HG03571 (cell line): Measurements from ENCODE around the gene UBL7.

Source experiments
- ATAC-seq: cut with Tn5 transposase; IDR thresholded peaks from one replicate; pipeline ENCODE4 v1.9.1; 2021; ENCODE audit not compliant: unreplicated experiment

UBL7 gene

DNA sequence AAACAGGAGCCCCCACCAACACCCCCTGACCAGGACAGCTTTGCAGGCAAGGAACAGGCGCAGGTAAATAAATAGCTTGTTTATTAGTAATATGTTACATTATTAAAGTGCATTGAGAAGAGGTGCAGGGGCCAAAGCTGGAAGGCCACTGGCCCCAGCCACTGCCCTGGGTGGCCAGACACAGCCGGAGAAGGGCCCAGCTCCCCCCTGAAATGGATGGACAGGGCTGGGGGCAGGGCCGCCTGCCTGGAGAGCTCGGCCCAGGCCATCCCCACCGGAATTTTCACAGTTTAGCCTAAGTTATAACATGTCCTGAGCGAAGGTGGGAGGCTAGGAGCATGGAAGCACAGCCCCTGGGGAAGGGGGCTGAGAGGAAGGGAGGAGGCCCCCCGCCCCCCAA lies 51.7 kb downstream of the UBL7 start:
- no peak for ATAC-seq

DNA sequence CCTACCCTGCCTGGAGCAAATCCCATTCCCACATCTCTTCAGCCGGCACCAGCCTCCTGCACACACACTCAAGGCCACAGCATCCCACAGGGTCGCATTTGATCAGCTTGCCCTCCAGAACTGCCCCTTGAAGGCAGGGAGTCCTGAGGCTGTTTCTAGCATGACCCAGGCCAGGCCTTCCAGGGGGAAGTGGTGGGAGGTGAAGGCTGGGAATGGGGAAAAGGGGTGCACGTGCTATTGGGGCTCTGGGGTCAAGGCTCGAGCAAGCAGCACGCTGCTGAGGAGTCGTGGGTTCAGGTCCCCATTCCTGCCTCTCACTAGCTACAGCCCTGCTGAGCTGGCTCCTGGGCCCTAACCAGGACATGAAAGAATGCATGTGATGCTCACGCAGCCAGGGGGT lies 52.1 kb downstream of the UBL7 start:
- ATAC-seq, result no peak

DNA sequence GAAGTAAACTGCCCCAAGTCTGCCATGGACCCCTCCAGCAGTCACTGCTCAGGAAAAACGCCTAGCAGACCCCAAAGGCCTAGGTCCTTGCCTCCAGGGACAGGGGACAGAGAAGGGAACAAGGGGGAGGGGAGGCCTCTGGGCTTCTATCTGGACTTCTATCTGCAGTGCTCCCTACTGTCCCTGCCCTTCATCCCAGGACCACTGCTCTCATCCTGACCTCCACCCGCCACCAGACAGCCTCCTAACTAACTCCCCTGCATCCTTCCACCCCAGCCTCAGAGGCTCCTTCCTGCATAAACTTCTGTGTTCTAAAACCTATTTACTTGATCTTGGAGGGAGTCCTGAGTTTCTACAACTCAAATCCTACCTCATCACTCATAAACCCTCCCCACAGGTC lies 52.6 kb downstream of the UBL7 start:
- ATAC-seq, result no peak

DNA sequence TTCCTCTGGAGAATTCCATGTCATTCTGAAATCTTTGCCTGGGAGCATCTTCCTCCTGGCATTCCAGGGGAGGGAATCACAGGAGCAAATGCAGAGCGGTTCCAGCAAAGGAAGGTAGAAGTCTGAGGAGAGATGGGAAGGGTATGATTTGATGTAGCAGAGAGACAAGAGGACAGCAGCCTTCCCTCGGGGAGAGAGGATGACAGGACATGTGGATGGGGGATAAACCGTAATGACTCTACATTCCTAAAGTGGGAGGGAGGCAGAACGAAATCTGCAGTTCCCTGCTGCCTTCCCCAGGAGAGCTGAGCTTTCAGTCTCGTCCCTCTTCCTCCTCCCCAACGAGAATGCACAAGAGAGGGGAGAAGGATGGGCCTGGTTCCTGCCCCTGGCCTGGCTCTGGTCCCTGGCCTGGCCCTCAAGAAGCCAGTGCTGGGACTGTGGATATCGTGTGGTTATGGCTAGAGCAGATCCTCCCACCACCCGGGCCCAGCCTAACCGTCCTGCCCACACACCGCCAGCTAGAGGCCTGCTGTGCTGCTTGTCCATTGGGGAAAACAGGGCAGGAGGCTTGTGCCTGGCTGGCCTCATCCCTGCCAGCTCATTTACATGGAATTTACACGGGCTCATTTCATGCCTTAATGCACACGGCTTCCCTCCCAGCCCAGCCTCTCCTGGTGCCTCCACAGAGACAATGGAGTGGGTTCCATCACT lies 53.8 kb downstream of the UBL7 start:
- ATAC-seq, result no peak

DNA sequence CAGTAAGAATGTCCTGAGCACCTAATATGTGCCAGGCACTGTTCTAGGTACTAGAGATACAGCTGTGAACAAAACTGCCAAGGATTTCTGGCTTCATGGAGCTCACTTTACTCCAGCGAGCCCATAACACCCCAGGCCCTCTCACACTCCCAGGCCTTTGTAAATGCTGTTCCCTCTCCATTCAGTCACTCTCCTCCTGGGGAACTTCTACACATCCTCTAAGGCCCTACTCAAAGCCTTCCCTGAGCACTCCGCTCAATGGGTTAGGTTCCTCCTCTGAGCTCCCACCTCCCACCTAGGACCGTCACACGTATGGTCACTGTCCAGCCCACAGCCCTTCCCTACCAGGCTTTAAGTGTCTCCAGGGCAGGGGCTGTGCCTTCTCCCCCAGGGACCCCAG lies 54.4 kb downstream of the UBL7 start:
- no peak for ATAC-seq

DNA sequence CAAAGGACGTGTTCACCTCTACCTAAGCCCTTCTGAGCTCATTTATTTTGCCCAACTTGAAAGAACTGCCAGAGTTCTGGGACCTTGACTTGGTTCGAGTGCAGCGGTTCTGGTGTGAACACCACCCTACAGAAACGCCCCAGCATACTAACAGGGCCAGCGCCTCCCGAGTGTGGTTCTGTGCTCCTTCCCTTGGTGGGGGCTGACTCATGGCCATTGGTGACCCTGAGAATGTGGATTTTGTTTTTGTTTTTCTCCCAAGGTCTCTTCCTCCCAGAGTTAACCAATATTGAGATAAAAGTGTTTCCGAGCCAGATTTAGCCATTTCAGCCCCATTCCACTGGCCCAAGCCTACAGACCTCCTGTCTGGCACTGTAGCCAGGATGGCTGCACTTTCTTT lies 55.1 kb downstream of the UBL7 start:
- no peak for ATAC-seq

DNA sequence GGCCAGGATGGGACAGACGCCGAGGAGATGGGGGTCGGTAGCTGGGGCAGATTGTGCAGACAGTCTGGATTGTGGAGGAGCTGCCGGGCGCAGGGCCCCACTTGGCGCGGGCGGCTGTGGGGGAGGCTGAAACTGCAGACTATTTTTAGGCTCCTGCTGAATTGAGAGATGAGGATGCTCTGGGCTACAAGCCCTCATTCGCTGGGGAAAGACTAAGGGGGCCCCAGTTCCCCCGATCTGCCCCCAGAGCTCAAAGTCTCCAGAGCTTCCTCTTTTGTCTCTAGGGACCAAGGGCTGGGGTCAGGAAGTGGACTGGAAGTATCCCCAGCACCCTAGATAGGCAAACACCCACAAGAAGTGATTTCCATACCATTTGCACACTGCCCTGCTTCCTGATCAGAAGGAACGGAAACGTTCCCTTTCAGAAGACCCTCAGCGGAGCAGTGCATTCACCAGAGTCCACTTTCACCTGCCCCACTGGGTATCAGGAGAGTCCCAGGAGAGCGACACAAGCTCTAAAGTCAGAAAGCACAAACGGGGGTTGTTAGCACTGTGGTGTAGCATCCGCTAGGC lies 56.9 kb downstream of the UBL7 start:
- ATAC-seq, result peak; percentile 27

DNA sequence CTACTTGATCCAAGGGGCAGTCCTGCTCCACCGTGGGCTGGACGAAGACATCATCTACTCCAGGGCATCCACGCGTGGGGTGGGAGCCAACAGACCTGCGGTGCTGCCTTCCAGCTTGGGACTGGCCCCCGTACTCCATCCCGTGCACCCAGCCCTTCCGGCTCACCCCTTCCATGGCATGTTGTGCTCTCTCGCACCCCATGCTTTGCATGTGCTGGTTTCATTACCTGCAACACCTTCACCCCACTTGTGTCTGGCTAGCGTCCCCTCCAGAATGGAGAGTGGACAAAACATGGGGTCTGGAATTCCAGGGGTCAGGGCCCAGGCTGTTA lies 57.4 kb downstream of the UBL7 start:
- ATAC-seq, result no peak

DNA sequence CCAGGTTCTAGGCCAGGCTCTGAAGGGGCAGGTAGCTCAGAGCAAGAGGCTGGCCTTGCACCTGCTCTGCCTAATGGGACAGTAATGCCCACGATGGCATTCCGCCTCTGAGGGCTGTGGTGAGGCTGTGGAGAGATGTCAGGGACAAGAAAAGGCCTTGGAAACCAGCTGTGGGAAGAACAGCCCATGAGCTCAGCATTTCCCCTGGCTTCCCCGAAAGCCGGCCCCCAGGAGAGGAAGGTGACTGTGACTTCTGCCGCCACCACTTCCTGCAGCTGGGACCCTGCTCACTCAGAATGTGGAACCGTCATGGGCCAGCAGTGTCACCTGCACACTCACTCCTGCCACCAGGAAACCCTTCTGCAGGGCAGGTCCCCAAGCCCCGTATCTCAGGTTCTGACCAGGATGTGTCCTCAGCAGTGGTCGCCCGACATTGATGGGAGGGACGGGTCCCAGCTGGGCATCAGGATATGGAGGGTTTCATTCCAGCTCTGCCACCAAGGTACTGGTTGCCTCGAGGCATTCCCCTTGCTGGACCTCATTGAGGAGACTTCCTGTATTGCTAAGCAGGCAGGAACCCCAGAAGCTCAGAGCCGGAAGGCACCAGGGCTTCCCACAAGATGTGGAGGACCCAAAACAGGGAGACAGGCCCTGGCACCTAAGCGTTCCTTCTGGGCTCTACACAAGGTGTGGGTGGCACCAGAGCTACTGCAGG lies 57.9 kb downstream of the UBL7 start:
- peak; percentile 27 for ATAC-seq

DNA sequence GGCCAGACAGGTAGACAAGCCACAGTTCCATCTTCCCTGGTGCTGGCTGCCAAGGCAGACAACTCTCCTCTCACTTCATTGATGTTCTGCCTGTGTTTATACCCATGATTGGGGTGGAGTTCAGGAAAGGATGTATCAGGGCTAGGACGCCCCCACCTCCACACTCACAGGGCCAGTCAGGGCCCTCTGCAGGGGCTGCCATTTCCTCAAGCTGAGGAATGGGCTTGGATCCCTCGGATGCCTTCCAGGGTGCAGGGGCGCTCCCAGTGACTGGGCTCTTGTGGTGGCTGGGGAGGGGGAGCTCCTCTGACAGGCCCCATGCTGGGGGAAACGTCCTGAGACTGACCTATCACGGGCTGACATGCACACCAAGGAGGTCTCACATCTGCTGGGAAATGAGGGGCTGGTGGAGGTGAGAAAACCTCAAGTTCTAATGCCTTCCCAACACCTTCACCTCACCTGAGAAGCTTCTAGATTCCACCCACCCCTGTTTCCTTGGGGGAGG lies 58.6 kb downstream of the UBL7 start:
- no peak for ATAC-seq

DNA sequence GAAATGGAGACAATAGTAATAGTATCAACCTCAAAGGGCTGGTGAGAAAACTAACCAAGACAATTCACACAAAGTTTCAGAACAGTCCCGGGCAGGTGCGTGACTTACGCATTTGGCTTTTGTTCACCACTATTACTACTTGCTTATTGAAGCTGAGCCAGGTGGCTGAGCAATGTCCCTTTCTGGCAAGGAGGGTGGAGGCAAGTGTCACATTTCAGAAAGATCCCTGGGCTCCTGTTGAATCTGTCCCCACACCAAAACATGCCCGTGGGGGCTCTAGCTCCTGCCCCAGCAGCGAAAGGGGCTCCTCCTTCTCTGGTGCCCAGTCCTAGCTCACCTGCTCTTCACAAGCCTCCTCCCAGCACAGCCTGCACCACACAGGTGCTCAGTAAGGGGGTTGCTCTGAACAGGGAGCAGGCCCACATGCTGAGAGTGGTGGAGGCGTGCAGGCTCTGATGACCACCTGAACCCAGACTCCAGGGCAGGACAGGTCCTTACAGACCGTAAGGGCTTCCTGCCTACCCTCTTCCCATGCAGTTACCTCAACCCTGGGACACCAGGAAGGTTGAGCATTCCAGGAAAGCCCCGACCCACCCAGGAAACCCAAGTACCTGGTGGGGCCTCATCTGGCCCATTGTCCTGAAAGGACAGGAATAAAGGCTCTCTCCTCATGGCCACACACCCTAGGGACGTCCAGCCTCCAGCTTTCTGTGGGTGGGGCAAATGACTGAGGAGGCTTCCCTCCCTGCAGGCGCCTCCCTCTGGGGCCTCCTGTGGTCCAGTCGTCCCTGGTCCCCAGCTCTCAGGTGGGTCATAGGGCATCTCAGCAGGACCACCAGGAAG lies 59.8 kb downstream of the UBL7 start:
- no peak for ATAC-seq

DNA sequence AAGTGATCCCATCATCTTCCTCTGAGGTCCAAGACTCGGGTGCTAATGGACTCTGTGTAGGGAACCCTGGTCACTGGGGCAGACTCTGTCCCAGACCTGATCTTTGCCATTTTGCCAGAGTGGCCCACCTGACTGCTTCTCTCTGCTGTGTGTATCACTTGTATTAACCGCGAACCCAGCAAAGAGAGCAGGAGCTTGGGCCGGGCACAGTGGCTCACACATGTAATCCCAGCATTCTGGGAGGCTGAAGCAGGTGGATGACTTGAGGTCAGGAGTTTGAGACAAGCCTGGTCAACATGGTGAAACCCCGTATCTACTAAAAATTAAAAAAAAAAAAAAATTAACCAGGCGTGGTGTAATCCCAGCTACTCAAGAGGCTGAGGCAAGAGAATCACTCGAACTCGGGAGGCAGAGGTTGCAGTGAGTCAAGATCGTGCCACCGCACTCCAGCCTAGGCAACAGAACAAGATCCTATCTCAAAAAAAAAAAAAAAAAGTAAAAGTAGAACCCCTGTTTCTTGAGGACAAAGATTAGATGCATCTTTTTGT lies 60.6 kb downstream of the UBL7 start:
- ATAC-seq, result no peak

DNA sequence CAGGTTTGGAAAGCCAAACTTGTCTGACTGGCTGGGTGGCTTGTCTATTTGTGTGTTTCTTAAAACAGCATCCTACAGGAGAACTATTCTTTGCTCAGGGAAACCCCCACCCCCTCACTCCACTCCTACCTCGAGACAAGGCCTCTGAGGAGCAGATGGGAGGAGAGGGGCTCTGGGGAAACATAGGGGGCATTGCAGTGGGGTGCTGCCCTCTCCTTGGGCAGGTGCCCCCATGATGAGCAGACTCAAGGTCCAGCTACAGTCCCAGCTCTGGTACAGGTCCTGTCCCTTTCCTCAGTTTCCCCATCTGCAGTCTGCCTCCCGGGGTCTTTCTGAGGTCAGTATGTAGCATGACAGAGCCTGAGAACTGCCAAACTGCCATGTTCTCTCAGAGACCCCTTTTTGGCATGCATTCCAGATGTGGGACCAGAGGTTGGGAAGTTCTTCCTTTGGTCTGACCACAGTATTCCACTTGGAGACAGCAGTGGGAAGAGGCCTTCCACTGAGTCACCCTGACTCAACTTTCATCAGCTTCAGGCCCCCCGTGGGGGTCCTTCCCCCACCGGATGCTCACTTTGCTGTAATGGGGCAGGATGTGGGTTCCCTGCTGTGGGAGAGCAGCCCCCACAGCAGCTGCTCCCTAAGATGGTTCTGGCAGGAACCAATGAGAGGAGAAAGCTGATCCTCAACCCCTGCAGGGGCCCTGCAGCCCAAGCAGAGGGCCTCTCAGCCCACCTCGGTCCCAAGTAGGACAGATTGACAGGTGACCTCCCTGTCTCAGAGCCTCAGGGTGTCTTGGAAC lies 61.2 kb downstream of the UBL7 start:
- no peak for ATAC-seq

DNA sequence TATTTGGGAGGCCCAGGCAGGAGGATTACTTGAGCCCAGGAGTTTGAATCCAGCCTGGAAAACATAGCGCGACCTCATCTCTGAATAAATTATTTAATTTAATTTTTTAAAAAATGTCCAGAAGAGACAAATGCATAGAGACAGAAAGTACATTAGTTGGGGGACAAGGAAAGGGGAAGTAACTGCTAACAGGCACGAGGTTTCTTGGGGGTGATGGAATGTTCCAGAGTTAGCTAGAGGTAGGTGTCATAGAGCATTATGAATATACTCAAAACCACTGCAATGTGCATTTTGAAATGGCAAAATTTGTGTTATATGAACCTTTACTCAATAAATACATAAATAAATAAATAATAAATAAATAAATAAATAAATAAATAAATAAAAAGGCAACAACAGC lies 61.9 kb downstream of the UBL7 start:
- ATAC-seq, result no peak

DNA sequence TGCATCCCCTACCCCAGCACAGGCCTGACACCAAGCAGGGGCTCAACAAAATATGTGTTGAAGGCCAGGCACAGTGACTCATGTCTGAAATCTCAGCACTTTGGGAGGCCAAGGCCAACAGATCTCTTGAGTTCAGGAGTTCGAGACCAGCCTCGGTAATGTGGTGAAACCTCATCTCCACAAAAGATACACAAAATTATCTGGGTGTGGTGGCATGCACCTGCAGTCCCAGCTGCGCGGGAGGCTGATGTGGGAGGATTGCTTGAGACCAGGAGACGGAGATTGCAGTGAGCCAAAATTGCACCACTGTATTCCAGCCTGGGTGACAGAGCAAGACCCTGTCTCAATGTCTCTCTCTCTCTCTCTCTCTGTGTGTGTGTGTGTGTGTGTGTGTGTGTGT lies 62.8 kb downstream of the UBL7 start:
- no peak for ATAC-seq

DNA sequence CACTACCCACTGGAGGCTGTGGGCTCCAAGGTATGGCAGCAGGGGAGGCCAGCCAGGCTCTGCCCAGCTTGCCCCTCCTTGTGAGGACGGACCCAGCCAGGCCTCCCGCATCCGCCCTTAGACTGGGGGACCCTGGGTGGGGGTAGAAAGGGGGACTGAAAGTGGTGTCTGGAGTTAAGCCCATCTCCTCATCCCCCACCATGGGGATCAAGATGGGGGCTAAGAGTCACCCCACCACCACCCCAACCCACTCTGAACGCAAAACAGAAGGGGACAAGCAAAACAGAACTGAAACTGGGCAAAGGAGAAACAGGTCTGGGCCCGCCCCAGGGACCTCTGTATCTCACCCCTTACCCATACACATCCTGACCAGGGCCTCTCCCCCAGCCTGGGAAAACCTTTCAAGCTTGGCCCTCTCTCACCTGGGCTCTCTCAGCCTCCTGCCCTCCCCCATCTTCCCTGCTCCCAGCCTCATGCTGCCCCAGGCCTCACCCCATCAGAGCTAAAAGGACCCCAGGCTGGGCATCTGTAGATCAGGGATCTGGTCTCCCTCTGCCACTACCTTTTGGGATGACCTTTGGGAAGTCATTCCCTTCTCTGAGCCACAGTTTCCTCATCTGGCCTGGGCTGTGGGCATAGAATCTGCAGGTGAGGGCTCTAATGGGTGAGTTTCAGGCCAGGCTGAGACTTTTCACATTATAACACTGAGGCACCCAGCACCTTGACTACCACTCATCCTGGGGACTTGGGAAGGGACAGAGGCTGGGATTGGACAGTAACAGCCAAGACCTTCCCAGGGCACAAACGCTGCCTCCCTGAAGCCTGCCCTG lies 63.5 kb downstream of the UBL7 start:
- peak; percentile 20 for ATAC-seq

DNA sequence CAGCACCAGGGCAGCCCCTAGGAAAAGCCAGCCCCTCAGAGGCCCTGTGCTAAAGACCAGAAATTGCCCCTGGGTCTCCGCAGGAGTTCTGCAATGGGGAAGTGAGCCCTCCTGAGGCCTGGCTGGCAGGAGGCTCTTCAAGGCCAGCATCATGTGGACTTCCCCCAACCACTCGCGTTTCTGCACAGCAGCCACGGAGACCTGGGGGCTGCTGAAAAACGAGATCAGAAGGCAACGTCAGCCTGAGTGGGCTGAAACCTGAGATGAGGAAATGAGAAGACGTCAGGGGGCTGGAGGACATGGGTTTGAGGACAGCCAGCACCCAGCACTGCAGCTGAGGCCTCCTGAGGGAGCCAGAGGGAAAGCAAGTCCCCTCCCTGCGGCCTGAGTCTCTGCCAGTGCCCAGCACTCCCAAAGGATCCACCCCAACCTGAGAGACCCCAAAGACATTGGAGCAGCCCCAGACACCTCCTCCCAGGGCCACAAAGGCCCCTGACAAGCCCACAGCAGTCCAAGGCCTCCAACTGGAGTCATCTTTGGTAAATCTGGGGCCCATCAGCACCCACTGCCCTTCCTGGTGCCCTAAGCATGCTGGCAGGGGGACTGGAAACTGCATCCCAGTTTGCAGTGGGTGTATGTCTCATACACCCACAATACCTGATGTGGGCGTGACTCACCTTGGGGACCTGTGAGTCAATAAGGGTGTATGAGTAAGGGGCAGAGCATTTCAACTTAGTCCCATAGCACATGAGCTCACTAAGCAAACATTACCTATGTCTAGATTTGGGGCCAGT lies 64.3 kb downstream of the UBL7 start:
- no peak for ATAC-seq

DNA sequence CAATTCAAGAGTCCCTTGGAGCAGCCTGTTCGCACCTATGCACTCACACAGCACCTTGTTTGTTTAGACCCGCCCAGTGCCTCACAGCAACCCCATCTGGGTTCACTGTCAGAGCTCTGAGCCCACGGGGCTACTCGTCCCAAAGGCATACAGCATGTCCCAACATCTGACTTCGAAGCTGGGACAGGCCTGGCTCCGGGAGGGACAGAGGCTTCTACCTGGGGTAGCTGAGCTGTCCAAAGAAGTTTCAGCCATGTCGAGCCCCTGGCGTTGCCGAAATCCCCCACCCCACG lies 64.9 kb downstream of the UBL7 start:
- no peak for ATAC-seq
